K562 (cell line): Measurements from ENCODE around the gene MEAF6. TPM values are rescaled to one million over a fixed set of nuclear protein-coding genes. Genes with fewer than 3 reads are reported as not detected.

Experiments
- AFF4 ChIP-seq: sonication (generic); formaldehyde crosslinking; IDR thresholded peaks from 2 replicates; pipeline ENCODE4 v1.8.0; 2023; ENCODE audit warnings: mild to moderate bottlenecking, missing genetic modification reagents
- CBFB ChIP-seq: sonication (generic); formaldehyde crosslinking; IDR thresholded peaks from 2 replicates; pipeline ENCODE4 v1.4.0; 2020; ENCODE audit warnings: mild to moderate bottlenecking, missing genetic modification reagents
- CREB1 ChIP-seq, 2 experiments: sonication (generic) in 1 of 2; formaldehyde crosslinking in 1 of 2; IDR thresholded peaks; 2 replicates each; pipeline versions ENCODE4 v1.6.1 to v1.8.0; 2012 to 2022; ENCODE audit warnings: inconsistent platforms in 1 of 2, mild to moderate bottlenecking in 1 of 2, missing genetic modification reagents in 1 of 2, moderate library complexity in 1 of 2
- DEAF1 ChIP-seq: fragments of 450-650 bp; formaldehyde crosslinking; IDR thresholded peaks from 2 replicates; pipeline ENCODE4 v1.4.0; 2020; ENCODE audit warnings: mild to moderate bottlenecking, moderate library complexity
- HMGXB4 ChIP-seq: sonication (generic); formaldehyde crosslinking; IDR thresholded peaks from 2 replicates; pipeline ENCODE4 v1.8.1; 2023; ENCODE audit warnings: mild to moderate bottlenecking, missing genetic modification reagents
- HNRNPLL ChIP-seq: fragments of 200-400 bp; formaldehyde crosslinking; IDR thresholded peaks from 2 replicates; pipeline ENCODE4 v1.6.1; 2017; ENCODE audit warnings: low read length, low read depth, mild to moderate bottlenecking; ENCODE audit not compliant: poor library complexity, severe bottlenecking
- NCOA2 ChIP-seq, 2 experiments: fragments of 450-650 bp; IDR thresholded peaks; 2 replicates each; pipeline ENCODE4 v1.6.1; 2018; ENCODE audit warnings: mild to moderate bottlenecking in 2 of 2, moderate library complexity in 1 of 2; ENCODE audit not compliant: partially characterized antibody in 2 of 2
- NFXL1 ChIP-seq: fragments of 450-650 bp; formaldehyde crosslinking; IDR thresholded peaks from 2 replicates; pipeline ENCODE4 v1.4.0; 2021; ENCODE audit warnings: mild to moderate bottlenecking
- PURB ChIP-seq: sonication (generic); formaldehyde crosslinking; IDR thresholded peaks from 2 replicates; pipeline ENCODE4 v1.9.0; 2021; ENCODE audit warnings: low read depth, mild to moderate bottlenecking, missing genetic modification reagents
- RBM15 ChIP-seq: fragments of 200-400 bp; formaldehyde crosslinking; IDR thresholded peaks from 2 replicates; pipeline ENCODE4 v1.6.1; 2018; ENCODE audit warnings: mild to moderate bottlenecking, low read length, moderate library complexity; ENCODE audit not compliant: insufficient read depth
- RNF2 ChIP-seq: sonication (generic); IDR thresholded peaks from 2 replicates; pipeline ENCODE4 v1.6.1; 2016
- SOX6 ChIP-seq: fragments of 450-650 bp; IDR thresholded peaks from 2 replicates; pipeline ENCODE4 v1.6.1; 2014; ENCODE audit warnings: mild to moderate bottlenecking
- STAT6 ChIP-seq: sonication (generic); formaldehyde crosslinking; IDR thresholded peaks from 2 replicates; pipeline ENCODE4 v1.8.1; 2023; ENCODE audit warnings: mild to moderate bottlenecking, missing genetic modification reagents
- ZNF395 ChIP-seq: fragments of 200-800 bp; sonication (Bioruptor generic); IDR thresholded peaks from 2 replicates; pipeline ENCODE4 v1.6.1; 2017; ENCODE audit warnings: missing genetic modification characterization, missing compliant biosample characterization
- ZNF41 ChIP-seq: fragments of 250-450 bp; sonication (Bioruptor Pico); conservative IDR thresholded peaks from 2 replicates; pipeline ENCODE4 v1.4.0; 2020; ENCODE audit warnings: mild to moderate bottlenecking
- polyA plus RNA-seq, 8 experiments: library from polyadenylated mRNA; depleted of rRNA in 4 of 8; stranded (reverse) in 5 of 8; unstranded in 3 of 8; fragments of >200 nt; fragmentation: Nextera tagmentation in 2 of 8; fragmentation: Illumina TruSeq in 1 of 8; extraction: Ambion mirVana in 2 of 8; extraction: Trizol in 1 of 8; gene quantifications; 2 replicates each; pipeline versions ENCODE4 v1.2.1 to v1.2.3, GENCODE V29; 2011 to 2014; ENCODE audit warnings: inconsistent platforms in 1 of 8, missing spikeins in 1 of 8
- total RNA-seq, 7 experiments: library from RNA; depleted of rRNA in 6 of 7; stranded (reverse); fragments of >200 nt in 6 of 7; fragmentation: Illumina TruSeq in 2 of 7; extraction: Trizol in 2 of 7; gene quantifications; 2 replicates each; pipeline versions ENCODE4 v1.2.1 to v1.2.3, GENCODE V29; 2011 to 2021; ENCODE audit warnings: low replicate concordance in 1 of 7

The MEAF6 gene
- total and polyA plus RNA-seq, 9 of the 15 experiments (the other 6 are each of a cell fraction or from before 2014, with no cell fraction given), result 55.0 to 151 (median 92.3) TPM

- TF ChIP-seq DEAF1 (CRISPR knock-in tag) (no peak), STAT6 (CRISPR knock-in tag) (no peak), HMGXB4 (CRISPR knock-in tag) (peak; percentile 52; the same call in 1 of the 2 replicates), ZNF41 (CRISPR knock-in tag) (no peak), SOX6 (no peak), PURB (CRISPR knock-in tag) (no peak), AFF4 (no peak; the same call in 1 of the 2 replicates), NCOA2 (IDR thresholded peaks at IDR 0.05; ENCODE audit: partially characterized antibody in 2 of 2) (no peak), CREB1 (IDR thresholded peaks at IDR 0.05) (peak; percentile 60), CREB1 (CRISPR knock-in tag; IDR thresholded peaks at IDR 0.05) (no peak; the same call in 1 of the 2 replicates), RNF2 (peak; percentile 63; the same call in 1 of the 2 replicates), CBFB (CRISPR knock-in tag) (no peak; the same call in 1 of the 2 replicates), ZNF395 (CRISPR knock-in tag) (0 out of 2 replicates have a peak, but pooled peaks have one; percentile 48), HNRNPLL (peak; percentile 85), NFXL1 (no peak), RBM15 (no peak)
Measured at GRCh38 chr1:37474046-37474696, 40.4 kb downstream of the MEAF6 start, which contains the start of gene ZC3H12A (continued).
